OCI-M2 (cell line): ENCODE measurements around the gene DYNAP.

Experiments
- DNase-seq: peaks from one replicate; lab custom pipeline; 2025; ENCODE audit not compliant: unreplicated experiment; lab: John Stamatoyannopoulos, UW

DYNAP gene

GRCh38 chr18:54590945-54591344, at the start of gene DYNAP:
DYNAP (plus strand) TSS chr18:54591245; CDS start chr18:54591283, 38 bp downstream.
- DNase-seq = no peak

- DNase-seq = no peak
These were observed 39.5 kb upstream of the DYNAP start for GRCh38 chr18:54551590-54551989.

- DNase-seq = no peak
These were observed 35.8 kb upstream of the DYNAP start for GRCh38 chr18:54555286-54555685.

GRCh38 chr18:54555996-54556395, 35.0 kb upstream of the DYNAP start:
- DNase-seq = no peak

- no peak for DNase-seq
These were observed 33.1 kb upstream of the DYNAP start for GRCh38 chr18:54557958-54558357.

- no peak for DNase-seq
These were observed 32.1 kb upstream of the DYNAP start for GRCh38 chr18:54558609-54559585.

- no peak for DNase-seq
These were observed 29.3 kb upstream of the DYNAP start for GRCh38 chr18:54561706-54562267.

GRCh38 chr18:54580202-54580729, 10.8 kb upstream of the DYNAP start:
- DNase-seq = no peak

GRCh38 chr18:54584065-54584464, 7.0 kb upstream of the DYNAP start:
- no peak for DNase-seq

- no peak for DNase-seq
These were observed 5.3 kb upstream of the DYNAP start for GRCh38 chr18:54585743-54586142.

GRCh38 chr18:54604211-54604610, 13.2 kb downstream of the DYNAP start:
- DNase-seq = no peak

GRCh38 chr18:54606835-54607212, 15.8 kb downstream of the DYNAP start:
- no peak for DNase-seq

GRCh38 chr18:54607213-54608027, 16.4 kb downstream of the DYNAP start:
- DNase-seq = no peak

- DNase-seq = no peak
These were observed 17.1 kb downstream of the DYNAP start for GRCh38 chr18:54608028-54608642.

GRCh38 chr18:54611816-54612215, 20.8 kb downstream of the DYNAP start:
- no peak for DNase-seq

GRCh38 chr18:54612237-54612636, 21.2 kb downstream of the DYNAP start:
- DNase-seq = no peak

- no peak for DNase-seq
These were observed 22.1 kb downstream of the DYNAP start for GRCh38 chr18:54613174-54613573.

- DNase-seq = no peak
These were observed 25.3 kb downstream of the DYNAP start for GRCh38 chr18:54616220-54616848.

GRCh38 chr18:54622084-54622483, 31.0 kb downstream of the DYNAP start:
- no peak for DNase-seq

GRCh38 chr18:54626779-54627178, 35.7 kb downstream of the DYNAP start:
- no peak for DNase-seq
